Measurements from ENCODE around the gene BIVM.

Gene BIVM

DNA sequence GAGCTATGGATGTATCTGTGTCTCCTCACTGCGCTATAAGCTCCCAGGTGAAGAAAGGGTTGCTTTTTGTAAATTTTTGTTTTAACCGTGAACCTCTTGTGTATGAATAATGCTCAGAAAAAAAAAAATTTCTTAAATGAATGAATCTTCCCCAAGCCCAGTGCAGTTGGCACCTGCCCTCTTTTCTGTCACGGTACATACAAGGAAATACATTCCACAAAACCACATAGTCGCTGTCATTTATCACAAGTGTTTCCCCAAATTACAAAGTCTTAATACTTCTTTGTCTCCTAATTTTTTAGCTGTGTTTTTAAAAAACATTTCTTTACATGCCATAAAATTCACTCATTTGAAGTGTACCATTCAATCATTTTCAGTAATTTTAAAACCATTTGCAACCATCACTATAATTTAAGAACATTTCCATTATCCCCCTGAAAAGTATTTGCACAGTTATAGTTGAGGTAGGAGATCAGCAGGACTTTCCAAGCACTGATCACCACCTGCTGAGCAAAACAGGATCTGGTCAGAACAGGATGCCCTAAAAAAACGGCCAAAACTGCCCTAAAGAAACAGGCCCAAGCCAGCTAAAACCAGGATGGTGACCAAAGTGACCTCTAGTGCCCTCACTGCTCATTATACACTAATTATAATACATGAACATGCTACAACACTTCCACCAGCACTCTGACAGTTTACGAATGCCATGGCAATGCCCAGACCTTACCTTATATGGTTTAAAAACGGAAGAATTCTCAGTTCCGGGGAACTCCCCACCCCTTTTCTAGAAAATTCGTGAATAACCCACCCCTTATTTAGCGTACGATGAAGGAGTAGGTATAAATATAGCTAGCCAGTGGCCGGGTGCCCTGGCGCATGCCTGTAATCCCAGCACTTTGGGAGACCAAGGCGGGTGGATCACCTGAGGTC lies 24.1 kb upstream of the BIVM start:
- TF ChIP-seq GATA2 (IDR thresholded peaks at IDR 0.05; ENCODE audit: low read depth, low read length): no peak
- no peak for TF ChIP-seq GATA3 (IDR thresholded peaks at IDR 0.05; ENCODE audit: low read depth, low read length)

- no peak for TF ChIP-seq GATA3 (IDR thresholded peaks at IDR 0.05; ENCODE audit: low read depth, low read length)
- TF ChIP-seq GATA2 (IDR thresholded peaks at IDR 0.05; ENCODE audit: low read depth, low read length): no peak
Observed at GRCh38 chr13:102776271-102776670, 22.6 kb upstream of the BIVM start.

DNA sequence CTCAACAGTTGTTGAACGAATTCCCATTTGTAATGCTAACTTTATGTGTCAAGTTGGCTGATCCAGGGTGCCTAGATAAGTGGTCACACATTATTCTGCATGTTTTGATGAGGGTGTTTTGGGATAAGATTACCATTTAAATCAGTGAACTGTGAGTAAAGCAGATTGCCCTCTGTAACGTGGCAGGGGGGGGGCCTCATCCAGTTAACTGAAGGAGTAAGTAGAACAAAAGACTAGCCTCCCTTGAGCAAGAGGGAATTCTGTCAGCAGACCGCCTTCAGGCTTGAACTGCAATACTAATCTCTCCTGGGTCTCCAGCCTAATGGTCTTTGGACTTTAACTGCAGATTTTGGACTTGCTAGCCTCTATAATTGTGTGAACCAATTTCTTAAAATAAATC lies 21.2 kb upstream of the BIVM start:
- TF ChIP-seq GATA3 (IDR thresholded peaks at IDR 0.05; ENCODE audit: low read depth, low read length): no peak
- TF ChIP-seq GATA2 (IDR thresholded peaks at IDR 0.05; ENCODE audit: low read depth, low read length): no peak

DNA sequence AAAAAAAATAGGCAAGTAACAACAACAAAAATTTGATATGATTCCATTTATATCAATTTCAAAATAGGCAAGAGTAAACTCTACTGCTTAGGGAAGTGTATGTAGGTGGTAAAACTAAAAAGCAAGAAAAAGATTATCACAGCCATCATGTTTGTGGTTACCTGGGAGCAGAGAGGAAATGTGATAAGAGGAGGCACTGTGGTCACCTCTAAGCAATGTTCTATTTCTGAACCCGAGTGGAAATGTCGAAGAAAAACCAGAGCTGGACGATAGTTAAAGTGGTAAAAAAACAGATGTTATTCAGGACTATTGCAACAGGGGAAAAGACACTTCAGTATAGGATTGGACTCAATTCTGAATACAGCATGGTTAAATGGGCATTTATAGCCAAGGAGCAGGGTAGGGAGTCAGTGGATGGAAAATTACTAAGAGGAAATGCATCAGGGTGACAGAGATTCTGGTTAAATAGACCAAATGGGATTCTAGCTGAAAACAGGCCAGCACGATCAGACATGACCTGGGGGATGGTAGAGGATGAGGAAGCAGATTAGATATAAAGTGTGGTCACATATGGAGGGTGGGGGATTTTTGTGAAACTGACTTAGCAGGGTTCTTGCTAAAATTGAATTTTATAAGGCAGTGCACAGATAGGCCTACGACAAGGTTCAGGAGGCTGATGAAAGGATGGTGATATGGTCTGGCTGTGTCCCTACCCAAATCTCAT lies 19.3 kb upstream of the BIVM start:
- TF ChIP-seq GATA3 (IDR thresholded peaks at IDR 0.05; ENCODE audit: low read depth, low read length): no peak
- no peak for TF ChIP-seq GATA2 (IDR thresholded peaks at IDR 0.05; ENCODE audit: low read depth, low read length)

DNA sequence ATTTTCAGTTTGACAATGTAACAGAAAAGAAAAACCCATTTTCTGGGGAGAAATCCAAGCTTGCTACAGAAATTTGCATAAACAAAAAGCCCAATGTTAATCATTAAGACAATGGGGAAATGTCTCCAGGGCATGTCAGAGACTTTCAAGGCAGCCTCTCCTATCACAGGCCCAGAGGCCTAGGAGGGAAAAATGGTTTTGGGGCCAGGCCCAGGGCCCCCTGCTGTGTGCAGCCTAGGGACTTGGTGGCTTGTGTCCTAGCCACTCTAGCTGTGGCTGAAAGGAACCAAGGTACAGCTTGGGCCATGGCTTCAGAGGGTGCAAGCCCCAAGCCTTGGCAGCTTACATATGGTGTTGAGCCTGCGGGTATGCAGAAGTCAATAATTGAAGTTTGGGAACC lies 17.3 kb upstream of the BIVM start:
- no peak for TF ChIP-seq GATA2 (IDR thresholded peaks at IDR 0.05; ENCODE audit: low read depth, low read length)
- TF ChIP-seq GATA3 (IDR thresholded peaks at IDR 0.05; ENCODE audit: low read depth, low read length): no peak

DNA sequence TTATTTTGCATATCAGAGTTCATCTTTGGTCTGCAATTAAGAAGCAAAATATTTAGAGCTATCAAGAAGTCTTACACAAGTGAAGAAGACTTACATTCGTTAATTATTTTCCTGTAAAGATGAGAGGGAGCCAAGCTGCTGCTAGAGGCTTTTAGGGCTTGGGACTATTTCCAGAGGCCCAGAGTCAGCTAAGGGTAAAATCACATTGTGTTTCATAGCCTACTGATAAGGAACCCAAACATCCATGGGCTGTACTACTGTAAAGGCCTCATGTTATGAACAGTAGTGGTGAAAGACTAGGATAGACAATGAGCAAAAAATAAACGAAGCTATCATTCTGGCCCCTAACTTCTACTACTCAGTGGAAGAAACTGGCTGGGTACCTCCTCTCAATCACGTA lies 14.4 kb upstream of the BIVM start:
- TF ChIP-seq GATA3 (IDR thresholded peaks at IDR 0.05; ENCODE audit: low read depth, low read length) (no peak), GATA2 (IDR thresholded peaks at IDR 0.05; ENCODE audit: low read depth, low read length) (no peak)

GRCh38 chr13:102788683-102789082 lies 10.2 kb upstream of the BIVM start:
- TF ChIP-seq GATA2 (IDR thresholded peaks at IDR 0.05; ENCODE audit: low read depth, low read length): no peak
- TF ChIP-seq GATA3 (IDR thresholded peaks at IDR 0.05; ENCODE audit: low read depth, low read length): no peak

DNA sequence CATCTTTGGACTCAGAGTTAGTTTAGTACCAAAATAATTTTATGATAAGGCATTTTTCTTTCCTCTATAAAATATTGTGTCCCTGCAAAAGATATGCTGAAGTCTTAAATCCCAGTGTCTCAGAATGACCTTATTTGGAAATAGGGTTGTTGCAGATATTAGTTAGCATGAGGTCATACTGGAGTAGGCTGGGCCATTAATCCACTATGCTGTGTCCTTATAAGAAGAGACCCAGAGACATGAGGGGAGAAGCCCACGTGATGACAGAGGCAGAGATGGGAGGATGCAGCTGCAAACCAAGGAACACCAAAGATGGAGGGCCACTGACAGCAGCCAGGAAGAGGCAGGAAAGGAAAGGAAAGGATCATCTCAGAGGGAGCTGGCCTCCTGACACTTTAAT lies 6.5 kb upstream of the BIVM start:
- no peak for TF ChIP-seq GATA2 (IDR thresholded peaks at IDR 0.05; ENCODE audit: low read depth, low read length)
- TF ChIP-seq GATA3 (IDR thresholded peaks at IDR 0.05; ENCODE audit: low read depth, low read length): no peak

GRCh38 chr13:102793611-102794355 lies 5.1 kb upstream of the BIVM start:
- TF ChIP-seq GATA2 (IDR thresholded peaks at IDR 0.05; ENCODE audit: low read depth, low read length) (no peak), GATA3 (IDR thresholded peaks at IDR 0.05; ENCODE audit: low read depth, low read length) (no peak)

DNA sequence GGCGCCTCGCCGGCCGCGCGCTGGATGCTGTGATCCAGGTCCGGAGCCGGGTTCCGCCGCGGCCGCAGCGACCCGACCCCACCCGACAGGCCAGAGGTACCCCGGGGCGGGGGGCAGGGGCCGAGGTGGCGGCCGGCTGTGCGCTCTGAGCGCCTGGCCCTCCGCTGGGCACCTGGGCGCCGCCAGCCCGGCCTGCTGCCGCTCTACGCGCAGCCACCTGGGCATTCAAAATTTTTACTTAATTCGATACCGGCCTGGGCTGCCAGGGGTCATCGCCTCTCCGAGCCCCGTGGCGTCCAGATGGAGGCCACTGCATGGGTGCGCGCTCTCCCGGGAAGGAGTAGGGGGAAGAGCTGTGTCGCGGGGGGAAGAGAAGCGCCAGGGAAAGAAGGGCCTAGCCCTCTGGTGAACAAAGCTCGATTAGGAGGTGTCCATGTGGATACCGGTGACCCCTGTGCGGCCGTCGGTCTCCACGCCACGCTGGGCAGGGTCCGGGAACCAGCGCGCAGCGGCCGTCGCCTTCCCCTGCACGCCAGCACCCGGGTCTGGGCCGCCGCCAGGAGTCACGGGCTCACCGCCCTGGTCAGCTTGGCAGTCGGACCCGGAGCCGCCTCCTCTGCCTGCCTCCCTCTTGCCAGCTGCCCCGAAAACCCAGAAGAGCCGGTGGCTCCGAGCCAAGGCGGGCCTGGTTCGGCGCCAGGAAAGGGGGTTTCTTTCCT lies 666 bp downstream of the BIVM start:
- TF ChIP-seq GATA3 (IDR thresholded peaks at IDR 0.05; ENCODE audit: low read depth, low read length) (no peak), GATA2 (IDR thresholded peaks at IDR 0.05; ENCODE audit: low read depth, low read length) (no peak)

DNA sequence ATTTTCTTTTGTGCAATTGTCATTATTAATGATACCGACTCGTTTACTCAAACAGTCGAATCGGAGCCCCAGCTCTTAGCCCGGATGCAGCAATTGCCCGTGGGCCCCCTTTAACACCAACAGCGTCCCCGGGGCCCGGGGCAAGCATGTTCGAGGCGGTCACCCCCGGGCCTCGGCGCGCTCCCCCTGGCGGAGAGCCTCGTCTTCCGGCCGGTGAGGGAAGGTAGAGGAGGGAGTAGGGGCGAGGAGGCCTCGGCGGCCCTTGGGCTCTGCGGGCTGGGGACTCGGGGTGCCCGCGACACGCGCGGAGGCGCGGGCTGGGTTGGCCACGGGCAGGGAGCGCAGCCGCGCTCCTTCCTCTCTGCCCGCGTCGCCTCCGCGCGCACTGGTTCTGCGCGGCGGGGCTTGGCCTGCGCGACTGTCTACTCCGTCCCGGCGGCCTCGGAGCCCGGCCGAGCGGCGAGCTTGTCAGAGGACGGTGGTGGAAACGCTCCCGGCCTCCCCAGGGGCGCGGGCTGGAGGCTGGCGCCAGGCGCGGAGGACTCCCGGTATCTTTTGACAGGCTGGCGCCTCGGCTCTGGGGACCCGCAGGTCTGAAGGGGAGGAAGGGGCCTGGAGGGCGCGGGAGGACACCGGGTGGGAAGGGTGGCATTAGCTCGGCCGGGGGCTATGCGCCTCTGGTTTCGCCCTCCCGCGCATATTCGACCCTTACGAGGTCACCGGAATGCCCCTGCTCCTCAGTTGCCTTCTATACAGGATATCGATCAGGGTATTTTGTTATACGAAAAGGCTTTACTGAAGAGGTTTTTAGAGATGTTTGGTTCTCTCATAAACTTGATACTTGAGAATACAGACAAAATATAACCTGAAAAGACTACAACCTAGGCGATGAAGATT lies 1.5 kb downstream of the BIVM start:
- TF ChIP-seq GATA3 (IDR thresholded peaks at IDR 0.05; ENCODE audit: low read depth, low read length): no peak
- no peak for TF ChIP-seq GATA2 (IDR thresholded peaks at IDR 0.05; ENCODE audit: low read depth, low read length)

DNA sequence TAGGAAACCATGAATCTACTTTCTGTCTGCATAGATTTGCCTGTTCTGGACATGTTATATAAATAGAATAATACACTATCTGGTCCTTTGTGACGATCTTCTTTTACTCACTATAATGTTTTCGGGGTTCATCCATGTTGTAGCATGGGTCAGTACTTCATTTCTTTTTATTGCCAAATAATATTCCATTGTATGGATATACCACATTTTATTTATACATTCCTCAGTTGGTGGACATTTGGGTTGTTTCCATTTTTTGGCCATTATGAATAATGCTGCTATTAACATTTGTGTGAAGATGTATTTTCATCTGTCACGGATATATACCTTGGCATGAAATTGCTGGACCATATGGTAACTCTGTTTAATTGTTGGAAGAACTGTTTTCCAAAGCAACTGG lies 6.8 kb downstream of the BIVM start:
- TF ChIP-seq GATA3 (IDR thresholded peaks at IDR 0.05; ENCODE audit: low read depth, low read length) (no peak), GATA2 (IDR thresholded peaks at IDR 0.05; ENCODE audit: low read depth, low read length) (no peak)

GRCh38 chr13:102807699-102808098 lies 8.8 kb downstream of the BIVM start:
- TF ChIP-seq GATA3 (IDR thresholded peaks at IDR 0.05; ENCODE audit: low read depth, low read length): no peak
- TF ChIP-seq GATA2 (IDR thresholded peaks at IDR 0.05; ENCODE audit: low read depth, low read length): no peak
